AG20443 (cell line): ENCODE measurements around the gene AIM2.
"Not testable (repeated sequence)": the region's sequence is repeated elsewhere in the genome, so short reads cannot be mapped to it uniquely, and the experiment has no call there.

Experiments used
- DNase-seq: peaks from one replicate; pipeline ENCODE4 v3.0.0; 2012; ENCODE audit warnings: low spot score, mixed read lengths

The AIM2 gene, protein sequence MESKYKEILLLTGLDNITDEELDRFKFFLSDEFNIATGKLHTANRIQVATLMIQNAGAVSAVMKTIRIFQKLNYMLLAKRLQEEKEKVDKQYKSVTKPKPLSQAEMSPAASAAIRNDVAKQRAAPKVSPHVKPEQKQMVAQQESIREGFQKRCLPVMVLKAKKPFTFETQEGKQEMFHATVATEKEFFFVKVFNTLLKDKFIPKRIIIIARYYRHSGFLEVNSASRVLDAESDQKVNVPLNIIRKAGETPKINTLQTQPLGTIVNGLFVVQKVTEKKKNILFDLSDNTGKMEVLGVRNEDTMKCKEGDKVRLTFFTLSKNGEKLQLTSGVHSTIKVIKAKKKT

DNA sequence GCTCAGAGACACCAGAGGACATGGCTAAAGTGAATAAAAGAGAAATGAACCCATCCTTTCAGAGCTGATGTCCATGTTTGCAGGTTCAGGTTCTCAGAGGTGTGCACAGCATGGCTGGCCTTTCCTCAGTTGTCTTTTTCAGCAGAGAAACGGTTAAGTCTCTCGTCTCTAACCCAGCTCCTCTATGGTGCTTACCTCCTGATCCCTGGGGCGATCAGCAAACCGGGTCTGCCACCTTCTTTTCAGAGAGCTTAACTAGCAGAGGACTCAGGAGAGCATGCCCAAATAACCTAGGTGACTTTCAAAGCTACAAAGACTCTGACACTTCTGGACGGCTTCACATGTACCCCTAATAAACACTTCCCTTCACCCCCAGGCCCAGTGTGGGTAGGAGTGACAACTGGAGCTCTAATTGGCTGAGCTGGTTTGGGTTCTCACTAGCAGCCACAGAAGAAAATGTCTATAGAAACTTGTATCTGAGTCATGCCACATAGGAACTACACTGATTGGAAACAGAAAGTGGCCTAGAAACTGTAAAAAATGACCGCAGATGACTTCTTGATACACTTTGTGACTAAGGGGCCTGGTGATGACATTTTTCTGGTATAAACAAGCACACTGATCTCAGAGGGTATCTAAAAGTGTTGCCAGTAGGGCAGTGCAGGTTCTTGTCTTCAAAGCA, at the start of gene AIM2:
TSS of gene AIM2 (minus strand) at position 329 of the 682 bp plus-strand sequence. CDS start 3,267 bp downstream, outside the sequence.
- peak; percentile 31 for DNase-seq

- no peak for DNase-seq
These were observed 47.0 kb upstream of the AIM2 start for GRCh38 chr1:159123587-159123986.

DNA sequence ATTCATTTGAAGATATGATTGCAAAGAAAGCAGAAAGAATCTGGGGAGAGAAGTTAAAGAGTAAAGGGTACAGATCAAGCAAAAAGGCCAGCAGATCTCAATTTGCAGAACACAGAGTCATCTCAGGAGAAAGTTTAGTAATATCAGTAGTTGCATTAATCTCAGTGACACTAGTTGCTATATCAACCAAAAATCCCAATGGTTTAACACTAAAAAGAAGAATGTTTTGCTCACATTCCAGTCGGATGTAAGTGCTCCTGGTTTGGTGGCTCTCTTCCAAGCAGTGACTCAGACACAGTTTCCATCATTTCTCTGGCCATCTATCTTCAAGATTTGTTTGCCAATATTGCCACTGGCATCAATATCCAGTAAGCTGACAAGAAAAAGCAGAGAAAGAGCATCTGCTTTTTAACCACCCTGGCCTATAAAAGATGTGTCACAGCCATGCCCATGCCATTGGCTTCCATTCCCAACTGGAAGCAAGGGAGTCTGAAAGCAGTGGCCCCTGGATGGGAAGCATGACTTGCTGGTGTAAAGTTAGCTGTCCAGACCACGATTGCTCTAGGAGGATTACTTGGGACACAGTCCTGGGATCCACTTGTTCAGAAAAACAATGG, 45.5 kb upstream of the AIM2 start:
- DNase-seq = peak; percentile 45

- DNase-seq = no peak
These were observed 45.0 kb upstream of the AIM2 start for GRCh38 chr1:159121526-159121925.

DNA sequence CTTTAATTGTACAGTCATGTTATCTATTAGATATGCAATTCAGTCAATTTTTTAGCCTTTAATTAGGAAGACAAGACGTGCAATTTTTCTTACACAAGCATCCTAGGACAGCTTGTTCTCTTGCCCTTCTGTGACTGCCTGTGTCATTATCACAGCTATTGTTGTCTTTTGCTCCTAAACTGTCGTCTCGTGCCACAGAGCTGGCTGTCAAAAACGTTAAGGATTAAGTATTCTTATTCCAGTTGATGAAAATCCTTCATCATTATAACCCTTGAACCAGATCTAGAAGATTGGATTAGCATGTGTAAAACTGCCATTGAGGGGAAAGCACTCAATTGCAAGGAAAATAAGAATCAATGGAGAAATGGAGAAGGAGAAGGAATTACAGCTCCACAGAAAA, 43.8 kb upstream of the AIM2 start:
- DNase-seq = no peak

DNA sequence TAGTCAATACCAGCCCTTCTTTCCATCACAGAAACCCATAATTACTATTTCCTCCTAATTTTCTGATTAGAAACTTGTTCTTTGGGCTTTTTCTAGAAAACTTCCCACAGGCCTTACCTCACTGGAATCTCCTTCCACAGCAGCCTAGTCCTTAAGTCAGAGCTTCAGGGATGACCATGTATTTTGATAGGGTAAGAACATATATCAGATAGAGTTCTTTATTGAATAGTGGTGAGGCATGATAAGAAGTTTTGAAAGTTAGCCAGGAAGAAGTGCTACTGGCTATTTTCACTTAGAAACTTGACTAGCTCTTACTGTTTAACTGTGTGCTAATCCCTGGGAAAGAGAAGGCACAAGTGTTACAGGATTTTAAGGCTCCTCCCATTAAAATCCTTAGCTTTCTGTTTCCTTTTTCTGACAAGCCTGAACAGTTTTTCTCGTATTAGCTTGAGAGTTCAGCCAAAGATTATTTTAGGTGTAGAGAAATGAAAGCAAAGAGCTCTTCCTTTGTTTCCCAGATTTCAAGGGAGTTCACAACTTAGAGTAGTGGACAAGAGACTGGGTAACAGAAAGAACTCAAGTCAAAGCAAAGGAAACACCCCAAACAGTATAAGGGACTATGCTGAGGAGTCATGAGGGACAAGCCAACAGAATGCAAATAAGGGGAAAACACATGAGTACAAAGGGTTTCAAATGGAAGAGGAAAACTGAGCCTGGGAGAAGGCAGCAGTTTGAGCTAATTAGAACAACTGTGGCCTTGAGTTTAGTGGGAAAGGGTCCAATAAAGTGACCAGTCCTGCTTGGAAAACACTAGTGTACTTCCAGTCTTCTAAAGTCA, 37.2 kb upstream of the AIM2 start:
- no peak for DNase-seq

DNA sequence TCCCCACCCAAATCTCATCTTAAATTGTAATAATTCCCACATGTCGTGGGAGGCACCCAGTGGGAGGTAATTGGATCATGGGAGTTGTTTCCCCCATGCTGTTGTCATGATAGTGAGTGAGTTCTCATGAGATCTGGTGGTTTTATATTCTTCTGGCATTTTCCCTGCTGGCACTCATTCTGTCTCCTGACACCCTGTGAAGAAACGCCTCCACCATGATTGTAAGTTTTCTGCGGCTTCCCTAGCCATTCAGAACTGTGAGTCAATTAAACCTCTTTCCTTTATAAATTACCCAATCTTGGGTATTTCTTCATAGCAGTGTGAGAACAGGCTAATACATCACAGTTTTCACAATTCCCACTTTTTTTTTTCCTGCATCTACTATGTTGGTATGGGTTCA, 26.5 kb upstream of the AIM2 start:
- not testable (repeated sequence) for DNase-seq

- no peak for DNase-seq
These were observed 24.0 kb upstream of the AIM2 start for GRCh38 chr1:159100589-159100988.

DNA sequence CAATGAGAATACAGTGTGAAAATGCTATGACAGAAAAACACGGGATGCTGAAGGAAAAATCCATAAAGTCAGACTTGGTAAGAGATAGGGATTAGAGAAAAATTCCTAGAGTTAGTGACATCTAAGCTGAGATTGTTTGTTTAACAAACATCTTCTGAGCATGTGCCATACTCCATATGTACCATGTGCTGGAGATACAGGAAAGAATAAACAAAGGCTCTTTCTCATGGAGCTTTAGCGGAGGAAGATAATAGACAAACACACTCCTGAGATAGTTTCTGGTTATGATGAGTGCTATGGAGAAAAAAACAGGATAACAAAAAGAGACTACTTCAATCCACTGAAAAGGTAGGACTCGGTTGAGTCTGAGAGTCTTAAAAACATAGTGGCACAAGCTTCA, 22.0 kb upstream of the AIM2 start:
- no peak for DNase-seq

- peak; percentile 47 for DNase-seq
These were observed 15.6 kb upstream of the AIM2 start for GRCh38 chr1:159092036-159092760.

DNA sequence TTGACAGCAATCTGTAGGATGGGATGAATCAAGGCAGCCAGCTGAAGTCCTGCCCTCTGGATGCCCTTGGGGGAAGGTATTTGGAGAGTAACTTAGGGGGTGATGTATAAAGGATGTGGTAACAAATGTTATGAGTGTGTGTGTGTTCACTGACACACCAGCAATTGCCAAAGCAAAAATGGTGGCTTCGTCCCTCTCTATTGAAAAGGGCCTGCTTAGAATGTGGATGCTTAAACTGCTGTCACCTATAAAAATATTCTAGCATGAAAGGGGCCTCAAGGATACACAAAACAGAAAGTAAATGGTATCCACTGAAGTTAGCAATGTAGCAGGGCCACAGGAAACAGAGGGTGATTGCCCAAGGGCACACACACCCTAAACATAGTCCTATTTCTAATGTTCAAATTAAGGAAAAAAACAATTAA, 15.1 kb upstream of the AIM2 start:
- DNase-seq = no peak

- DNase-seq = no peak
These were observed 14.6 kb upstream of the AIM2 start for GRCh38 chr1:159091180-159091560.

DNA sequence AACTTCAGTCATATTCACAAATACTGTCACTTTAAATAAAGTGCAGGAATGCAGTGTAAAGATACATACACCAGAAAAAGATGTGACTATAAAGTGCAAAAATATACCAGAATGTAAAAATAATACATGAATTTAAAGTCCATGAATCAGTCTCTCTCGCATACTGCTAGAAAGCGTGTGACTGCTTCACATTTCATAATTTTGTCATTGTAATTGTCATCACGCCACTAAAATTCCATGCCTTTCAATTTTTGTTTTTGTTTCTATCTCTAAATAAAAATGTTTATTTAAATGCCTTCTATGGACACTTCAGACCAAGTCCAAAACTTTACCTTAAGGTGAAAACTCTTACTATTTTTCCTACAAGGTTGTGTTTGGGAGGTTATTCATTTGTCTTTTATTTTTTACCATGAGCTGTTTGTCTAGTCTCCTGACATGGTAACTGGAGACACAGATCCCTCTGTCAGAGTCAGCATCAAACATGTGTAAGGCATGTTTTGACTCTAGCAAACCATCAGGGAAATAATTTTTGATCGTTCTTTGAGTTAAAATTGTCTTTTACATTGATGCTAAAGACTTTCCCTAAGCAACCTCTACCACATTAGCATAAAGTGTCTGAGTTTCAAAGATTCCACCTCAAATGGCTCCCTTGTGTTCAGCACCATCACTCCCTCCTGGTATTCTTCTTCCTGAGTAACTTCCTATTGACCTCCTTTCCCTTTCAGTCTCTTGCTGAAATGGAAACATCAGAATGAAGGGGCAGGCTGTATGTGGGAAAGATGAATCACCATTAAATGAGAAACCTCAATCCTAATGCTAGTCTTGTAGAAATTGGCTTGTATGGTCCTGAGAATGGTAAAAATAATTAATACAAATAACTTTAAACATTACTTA, 14.0 kb upstream of the AIM2 start:
- no peak for DNase-seq

DNA sequence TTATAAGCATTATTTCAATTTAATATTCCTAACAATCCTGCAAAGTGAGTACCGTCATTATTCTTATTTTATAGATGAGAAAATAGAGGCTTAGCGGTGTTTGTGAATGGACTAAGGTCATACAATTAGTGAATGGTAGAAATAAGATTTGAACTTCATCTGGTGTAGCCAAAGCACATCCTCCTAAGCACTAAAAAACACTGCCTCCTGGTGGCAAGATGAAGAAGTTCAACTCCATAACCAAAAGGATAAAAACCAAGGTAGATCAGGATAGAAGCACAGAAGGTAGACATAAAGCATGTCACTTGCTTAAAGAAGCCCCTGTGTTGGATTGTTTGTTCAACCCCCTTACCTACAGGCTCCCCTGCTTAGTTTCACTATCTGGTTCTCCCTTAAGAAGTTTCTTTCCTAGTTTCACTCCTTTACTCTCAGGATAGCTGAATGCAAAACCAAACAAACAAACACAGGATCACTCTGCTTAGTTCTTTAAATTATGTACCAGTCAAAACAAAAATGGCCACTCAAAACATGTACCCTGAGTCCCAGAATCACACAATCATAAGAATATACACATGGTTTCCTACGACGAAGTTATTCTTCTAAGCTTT, 12.7 kb upstream of the AIM2 start:
- DNase-seq = no peak

DNA sequence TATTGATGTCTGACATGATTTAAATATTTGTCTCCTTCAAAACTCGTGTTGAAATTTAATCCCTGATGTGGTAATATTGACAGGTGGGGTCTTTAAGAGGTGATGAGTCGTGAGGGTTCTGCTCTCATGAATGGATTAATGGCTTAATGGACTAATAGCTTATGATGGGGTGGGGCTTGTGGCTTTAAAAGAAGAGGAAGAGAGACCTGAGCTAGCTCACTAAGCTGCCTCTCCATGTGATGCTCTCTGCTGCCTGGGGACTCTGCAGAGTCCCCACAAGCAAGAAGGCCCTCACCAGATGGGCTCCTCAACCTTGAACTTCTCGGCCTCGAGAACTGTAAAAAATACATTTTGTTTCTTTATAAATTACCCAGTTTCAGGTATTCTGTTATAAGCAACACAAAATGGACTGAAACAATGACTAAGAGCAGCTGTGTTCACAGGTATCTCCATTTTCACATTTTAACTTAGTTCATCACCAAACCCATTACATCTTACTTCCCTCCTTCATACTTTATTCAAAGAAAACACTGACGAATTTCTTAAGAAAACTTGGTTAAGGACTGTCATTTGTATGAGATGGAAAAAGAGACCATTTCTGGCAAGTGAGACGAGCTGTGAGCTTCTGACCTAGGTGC, 12.1 kb upstream of the AIM2 start:
- no peak for DNase-seq

- DNase-seq = peak; percentile 73
These were observed 11.5 kb upstream of the AIM2 start for GRCh38 chr1:159088050-159088449.

- no peak for DNase-seq
These were observed 8.3 kb upstream of the AIM2 start for GRCh38 chr1:159084867-159085266.

GRCh38 chr1:159084152-159084551, 7.6 kb upstream of the AIM2 start:
- no peak for DNase-seq

GRCh38 chr1:159083013-159083412, 6.4 kb upstream of the AIM2 start:
- DNase-seq = no peak

DNA sequence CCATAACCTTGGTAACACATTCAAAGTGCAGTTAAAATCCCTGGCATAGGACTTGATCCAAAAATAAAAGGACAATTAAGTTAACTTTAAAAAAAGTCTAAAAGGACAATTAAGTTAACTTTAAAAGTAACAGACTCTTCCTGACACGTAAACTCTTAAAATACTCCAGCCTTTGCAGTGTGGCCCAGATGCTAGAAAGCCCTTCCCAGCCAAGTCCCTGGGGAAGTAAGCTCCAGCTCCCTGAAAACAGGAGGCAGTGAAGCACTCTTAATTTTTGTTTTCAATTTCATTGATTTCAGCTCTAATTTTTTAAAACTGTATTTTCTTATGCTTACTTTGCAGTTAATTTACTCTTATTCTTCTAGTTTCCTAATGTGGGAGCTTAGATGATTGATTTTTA, 5.1 kb upstream of the AIM2 start:
- DNase-seq = no peak
